Ammon's horn (tissue), 1 donor: ENCODE measurements around the gene RPP25L.
A peak's percentile ranks its signal among the peaks of the same experiment; 100 is the strongest.

Source experiments
- DNase-seq: peaks from one replicate; pipeline ENCODE4 v3.0.0-alpha.2; 2016; ENCODE audit warnings: low spot score

The RPP25L gene

DNA sequence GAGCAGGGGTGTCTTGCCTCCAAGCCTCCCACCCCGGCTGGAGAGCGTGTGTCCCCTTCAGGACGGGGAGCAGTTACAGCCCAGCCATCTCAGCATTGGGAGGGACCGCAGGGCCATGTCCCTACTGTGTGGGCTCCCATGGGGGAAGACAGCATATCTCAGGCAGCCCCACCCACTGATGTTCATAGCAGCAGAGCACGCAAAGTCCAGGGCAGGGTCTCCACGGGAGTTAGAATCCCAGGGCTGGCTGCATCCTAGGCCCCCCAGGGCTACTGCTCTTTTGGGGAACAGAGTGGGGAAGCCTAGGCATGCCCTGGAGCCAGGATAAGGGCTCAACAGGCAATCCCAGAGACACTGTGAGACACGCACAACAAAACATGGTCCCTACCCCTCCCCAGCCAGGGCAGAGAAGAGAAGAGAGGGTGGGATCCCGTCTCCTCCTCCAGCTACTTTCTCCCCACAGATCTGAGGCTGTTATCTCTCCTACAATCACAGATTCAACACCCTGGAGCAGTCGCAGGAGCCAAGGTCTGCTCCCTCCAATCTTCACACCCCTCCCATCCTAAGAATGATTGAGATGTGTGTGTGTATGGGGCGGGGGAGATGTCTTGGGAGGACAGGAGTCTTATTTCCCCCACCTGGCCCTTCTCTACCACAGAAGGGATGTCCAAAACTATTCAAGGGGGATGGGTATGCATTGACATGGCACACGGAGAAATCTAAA lies 25.8 kb downstream of the RPP25L start:
- no peak for DNase-seq

DNA sequence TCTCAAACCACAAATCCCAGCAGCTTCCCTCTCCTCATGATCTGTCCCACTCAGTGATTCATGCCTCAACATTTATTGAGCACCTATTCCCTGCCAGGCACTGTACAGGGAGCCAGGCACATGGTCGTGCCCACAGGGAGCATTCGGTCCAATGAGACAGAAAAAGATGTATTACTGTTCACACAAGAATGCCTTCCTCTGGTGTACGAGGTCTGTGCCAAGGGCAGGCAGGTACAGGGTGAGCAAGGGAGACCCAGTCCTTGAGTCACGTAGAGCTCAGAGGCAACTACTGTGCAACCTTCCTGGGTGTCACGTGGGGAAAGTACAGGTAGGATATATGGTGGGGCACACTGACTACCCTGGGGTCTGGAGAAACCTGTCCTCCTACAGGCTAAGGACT lies 26.9 kb downstream of the RPP25L start:
- no peak for DNase-seq

DNA sequence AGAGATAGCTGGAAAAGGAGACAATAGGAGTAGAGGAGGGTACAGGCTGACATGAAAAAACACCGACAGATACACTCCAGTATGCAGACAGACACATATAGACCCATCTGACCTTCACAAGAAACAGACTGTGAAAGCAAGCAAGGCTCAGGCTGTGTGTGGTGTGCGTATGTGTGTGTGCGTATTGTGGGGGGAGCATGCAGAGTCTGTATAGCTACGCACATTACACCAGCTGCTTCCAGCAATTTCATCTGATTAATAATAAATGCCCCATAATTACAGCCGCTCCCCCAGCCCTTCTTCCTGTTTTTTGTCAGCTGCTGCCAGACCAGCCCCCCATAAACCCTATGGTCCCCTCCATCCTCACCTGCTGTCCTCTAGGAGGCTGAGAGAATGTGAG lies 29.1 kb downstream of the RPP25L start:
- DNase-seq, result no peak

DNA sequence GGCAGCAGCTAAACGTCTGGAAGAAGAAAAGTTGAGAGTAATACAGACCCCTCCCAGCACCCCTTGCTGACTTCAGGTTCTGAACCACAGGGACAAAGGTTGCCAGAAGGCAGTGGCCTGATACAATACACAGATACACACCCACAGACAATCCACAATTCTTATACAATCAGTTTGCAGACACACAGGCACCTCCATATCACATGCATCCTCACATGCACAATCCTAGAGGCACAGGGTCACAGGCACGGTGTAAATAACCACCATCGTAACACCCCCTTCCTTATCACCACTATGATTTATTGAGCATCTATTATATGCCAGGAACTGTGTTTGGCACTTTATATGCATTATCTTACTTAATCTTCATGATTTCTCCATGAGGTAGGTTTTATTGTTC lies 30.6 kb downstream of the RPP25L start:
- no peak for DNase-seq

DNA sequence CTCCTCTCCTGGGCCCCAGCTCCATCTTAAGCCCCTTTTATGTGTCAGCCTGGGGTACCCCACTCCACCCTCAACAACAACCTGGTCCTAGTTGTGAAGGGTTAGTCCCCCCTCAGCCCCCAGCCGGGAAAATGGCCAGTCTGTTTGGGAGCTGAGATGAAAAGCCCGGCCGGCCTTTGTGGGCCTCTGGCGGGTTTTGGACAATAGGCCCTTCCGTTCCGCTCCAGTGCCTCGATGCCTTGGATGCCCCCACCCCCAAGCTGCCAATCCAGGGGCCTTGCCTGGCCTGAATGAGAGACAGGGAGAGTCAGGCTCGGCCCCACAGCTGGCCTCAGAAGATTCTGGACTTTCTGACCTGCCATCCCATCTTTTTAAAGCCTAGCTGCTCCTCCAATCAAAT lies 31.5 kb downstream of the RPP25L start:
- no peak for DNase-seq

DNA sequence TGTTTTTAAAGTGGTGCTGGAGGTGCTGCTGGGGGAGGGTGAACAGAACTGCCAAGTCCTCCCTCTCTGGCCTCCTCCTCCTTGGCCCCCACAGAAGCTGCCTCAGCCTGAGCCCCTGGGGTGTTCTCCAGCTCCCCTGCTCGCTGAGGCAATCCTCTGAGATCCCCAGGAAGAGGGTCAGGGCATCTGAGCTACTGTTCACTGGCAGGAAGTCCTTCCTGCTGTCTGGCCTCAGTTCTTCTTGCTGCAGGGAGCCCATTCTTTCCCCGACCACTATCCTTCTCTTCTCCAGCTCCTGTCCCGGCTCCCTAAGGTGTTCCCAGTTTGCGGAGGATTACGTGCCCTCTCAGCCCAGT lies 32.1 kb downstream of the RPP25L start:
- DNase-seq, result no peak

DNA sequence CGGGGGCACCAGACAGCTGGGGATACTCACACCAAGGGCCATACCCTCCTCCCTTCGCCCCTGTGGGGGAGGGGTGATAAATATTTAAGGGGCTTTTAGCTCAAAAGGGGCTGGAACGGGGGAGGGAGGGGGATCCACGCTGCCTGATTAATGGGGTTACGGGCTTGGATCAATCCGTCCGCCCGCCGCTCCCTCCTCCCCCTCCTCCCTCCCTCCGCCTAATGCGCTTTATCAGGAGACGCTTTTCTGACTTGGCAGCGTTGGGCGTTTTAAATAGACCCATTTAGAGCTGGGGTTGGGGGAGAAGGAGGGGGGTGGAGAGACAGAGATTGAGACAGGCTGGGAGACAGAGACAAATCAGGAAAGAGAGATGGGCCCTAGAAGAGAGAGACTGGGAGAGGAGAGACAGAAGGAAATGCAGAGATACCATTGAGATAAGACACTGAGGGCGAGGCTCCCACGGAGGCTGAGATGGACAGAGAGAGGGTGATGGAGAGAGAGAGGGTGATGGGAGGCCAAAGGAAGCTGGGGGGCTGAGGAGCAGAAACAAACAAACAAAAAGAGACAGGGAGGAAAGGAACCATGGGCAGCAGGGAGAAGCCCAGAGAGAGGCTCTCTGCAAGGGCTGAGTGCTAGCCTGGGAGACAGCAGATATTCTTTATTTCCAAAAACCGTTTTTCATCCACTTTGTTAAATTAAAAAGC lies 32.6 kb downstream of the RPP25L start:
- no peak for DNase-seq

DNA sequence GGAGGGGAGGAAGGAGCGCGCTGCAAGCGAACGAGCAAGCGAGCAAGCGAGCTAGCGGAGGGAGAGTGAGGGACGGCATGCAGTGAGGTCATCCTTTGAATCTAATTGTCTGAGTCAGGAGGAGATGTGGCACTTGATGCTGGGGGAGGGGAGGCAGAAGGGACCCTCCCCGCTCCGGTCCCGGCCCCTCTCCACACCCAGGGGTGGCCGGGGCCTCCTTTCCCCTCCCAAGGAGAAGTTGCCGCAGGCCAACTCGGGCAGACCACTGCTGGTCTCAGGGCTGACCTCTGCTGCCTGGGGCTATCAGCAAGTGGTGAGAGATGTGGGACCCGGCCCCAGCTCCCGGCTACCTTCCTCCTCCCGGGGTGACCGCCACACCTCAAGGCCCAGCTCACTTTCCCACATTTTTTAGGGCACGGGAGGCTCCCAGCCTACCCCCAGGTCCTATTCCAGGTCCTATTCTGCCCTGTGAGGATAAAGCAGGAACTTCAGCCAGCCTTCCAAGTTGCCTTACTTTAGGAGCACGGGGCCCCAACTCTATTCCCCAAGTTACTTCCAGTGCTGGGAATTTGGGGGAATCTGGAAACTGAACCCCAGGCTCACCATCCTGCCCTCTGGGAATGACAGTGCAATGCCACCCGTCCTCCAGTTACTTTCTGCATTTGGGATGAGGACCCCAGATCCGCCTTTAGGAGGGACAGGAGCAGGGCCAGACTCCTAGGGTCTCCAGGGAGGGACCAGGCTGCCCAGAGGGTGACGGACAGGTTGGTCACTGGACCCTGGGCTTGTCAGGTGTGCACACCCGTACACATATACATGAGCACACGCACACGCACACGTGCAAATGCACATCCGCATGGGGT lies 33.4 kb downstream of the RPP25L start:
- DNase-seq, result peak; percentile 42

DNA sequence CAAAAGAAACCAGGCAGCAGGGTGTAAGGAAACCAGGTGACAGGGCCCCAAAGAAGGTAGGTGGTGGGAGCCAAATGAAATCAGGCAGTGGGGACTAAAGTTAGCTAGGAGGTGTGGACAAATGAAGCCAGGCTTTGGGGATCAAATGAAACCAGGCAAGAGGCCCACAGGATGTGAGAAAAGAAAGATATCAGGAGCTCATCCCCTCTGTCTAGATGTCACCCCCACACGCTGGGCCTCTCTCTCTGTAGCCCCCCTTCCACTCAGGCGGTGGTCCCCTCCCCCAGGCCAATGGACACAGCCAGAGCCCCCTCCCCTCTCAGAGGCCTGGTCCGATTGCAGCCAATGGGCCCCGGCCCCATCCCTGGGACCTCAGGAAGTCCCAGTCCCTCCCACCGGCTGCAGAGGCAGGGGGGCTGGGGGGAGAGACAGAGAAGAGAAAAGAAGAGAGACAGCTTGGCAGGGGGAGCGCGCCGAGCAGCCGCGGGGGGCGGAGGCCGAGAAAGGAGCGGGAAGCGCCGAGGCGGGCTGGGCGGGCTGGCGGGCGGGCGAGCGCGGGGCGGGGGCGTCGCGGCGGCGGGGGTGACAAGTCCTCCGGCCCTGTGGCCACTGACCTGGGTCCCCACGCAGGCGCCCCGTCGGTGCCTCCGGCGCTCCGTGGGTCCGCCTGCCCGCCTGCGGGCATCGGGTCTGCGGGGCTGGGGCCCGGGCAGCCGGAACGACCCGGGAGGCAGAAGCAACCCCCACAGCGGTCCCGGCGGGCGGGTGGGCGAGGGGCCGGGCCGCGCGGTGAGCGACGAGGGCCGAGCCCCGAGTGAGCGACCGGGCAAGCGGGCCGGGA lies 34.3 kb downstream of the RPP25L start:
- DNase-seq, result no peak

DNA sequence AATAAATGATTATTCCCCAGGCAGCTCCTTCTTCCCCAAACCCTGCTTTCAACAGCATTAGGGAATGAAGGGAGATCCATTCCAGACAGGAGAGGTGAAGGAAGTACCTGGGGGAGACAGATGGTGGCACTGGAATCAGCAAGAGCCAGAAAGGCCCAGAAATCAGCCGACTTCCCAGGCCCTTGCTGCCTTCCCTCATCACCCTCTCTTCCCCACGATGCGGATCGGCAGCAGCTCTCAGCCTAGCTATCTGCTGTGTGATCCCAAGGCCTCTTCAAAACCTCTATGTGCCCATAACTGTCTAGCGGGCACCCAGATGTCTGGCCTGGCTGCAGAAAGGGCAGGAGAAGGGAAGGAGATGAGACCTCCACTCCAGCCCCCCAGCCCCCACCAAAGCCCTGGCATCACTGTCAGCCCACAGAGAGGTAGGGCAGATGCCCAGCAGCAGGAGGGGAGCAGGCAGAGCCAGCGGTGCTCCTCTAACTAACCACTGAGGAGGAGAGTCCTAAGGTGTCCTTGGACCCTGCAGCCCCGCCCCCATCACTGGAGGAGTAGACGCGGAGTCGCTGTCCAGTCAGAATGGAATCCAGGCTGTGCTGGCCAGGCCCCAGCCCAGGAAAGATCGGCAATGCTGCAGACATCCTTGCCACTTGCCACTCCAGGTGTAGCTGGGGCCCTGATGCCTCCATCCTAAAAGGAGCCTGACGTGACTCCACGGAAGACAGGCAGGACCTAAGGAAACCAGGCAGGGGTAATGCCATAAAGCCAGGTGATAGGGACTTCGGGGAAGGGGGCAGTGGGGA lies 35.1 kb downstream of the RPP25L start:
- no peak for DNase-seq

DNA sequence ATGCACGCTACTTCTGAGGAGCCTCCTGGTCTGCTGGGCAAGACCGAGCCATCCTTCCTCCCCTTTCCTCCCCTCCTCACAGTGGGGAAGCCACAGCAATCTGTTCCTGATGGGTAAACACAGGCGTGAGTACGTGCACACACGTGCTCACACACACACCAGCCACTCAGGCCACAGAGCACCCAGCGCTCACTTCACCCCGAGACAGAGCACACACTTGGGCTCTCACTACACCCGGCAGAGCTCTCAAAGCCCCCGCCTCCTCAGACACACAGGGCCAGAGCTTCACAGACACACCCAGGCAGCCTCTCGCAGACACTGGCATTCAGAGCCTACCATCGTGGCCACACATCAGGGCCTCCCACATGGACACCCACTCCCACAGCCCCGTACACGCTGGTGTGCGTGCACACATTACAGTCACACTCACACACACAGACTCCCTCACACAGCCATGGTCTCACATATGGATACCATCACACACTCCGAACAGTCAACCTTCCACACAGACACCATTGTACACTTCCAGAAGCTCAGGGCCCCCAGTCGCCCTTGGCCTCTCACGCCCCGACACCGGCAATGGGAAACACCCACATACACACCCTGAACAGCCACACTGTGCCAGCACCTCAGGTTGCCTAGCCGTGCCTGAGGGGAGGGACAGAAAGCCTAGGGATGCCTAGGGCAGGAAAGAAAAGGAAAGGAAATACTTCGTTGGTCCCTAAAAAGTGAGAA lies 35.9 kb downstream of the RPP25L start:
- DNase-seq, result no peak

DNA sequence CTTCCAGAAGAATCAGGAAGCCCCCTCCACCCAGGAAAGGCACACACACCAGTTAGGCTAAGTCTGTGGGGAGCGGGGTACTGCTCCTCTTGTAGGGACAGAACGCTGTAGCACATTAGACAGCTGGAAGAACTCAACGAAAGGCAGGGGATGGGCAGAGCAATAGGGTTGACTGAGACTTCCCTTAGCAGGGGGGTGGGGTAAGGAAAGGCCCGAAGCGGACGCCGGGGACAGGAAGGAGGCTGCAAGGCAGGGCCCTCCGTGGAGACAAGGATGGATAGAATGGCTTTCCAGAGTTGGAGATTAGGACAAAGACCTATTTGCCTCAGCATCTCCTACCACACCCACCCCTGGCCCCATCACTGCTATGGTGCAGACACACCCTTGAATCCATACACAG lies 36.7 kb downstream of the RPP25L start:
- DNase-seq, result no peak

DNA sequence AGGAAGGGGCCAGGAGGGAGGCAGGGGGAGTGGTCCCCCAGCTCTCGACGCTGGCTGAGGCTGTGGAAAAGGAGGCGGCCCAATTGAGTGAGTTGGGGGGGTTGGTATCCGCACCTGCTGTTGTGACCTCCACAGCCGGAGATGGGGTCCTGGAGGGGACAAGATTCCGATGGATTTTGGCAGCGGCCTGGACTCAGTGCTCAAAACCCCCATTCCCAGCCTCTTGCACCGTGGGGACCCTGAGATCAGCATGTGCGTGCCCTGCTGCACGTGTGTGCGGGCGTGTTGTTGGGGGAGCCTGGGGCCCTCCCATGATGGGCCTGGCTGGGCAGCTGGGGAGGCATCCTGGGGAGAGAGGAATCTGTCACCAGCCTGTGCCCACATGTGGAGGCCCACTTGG lies 37.3 kb downstream of the RPP25L start:
- no peak for DNase-seq

DNA sequence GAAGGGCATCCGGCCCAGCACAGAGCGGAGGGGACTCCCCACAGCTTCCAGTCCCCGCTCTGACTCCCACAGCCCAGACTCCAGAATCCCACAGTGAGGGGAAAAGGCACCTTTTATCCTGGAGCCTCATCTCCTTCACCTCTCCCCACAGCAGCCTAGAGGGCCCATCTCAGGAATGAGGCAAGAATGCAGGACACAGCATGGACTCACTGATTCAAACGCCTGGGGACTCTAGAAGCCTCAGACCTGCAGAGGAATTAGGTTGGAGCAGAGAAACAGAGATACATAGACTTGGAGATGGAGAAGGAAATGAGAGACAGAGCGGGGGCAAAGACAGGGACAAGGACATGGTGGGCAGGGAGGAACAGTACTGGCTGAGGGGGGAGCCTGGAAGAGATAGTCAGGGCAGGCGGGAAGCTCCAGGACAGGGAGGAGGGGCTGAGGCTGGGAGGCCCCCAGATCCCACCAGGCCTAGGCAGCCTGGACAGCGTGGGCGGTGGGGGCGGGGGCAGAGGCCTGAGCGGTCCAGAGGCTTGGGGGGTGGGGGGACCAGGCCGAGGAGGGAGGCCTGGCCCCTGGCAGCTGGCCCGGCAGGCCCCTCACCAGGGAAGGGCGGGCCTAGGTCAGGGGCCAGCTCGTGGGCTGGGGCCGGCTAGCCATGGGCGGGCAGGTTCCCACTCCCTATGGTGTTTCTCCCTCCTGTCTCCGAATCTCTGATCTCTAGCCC lies 38.1 kb downstream of the RPP25L start:
- DNase-seq, result no peak

DNA sequence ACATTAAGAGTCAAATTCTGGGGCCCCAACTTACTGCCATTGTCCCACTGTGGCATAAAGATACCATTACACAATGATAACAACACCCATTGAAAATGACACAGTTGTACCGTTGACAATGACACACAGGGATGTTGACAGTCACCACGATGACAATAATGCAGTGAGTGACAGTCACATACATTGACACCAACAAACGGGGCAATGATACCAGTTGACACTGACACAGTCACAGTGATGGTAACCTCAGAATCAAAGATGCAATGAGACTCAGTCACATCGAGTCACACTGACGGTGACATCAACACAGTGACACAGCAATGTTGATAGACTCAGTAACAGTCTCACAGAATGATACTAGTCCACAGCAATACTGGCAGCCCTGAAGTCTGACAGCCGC lies 39.3 kb downstream of the RPP25L start:
- no peak for DNase-seq

DNA sequence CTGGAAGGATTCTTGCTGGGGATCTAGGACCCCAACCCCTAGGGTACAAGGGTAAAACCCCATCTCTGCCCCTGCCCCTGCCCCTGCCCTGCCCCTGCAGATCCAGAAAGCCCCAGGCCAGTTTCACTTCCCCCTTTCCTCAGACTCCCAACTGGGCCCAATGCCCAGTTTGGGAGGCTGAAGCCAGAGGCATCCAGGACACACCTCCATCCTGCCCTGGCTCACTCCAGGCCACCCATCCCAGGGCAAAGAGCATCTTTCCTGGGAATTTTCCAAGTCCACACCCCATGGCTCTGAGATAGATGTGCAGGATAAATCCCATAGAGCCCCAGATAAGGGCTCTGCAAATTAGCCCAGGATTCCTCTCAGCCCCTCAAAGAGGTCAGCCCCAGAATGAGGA lies 39.8 kb downstream of the RPP25L start:
- no peak for DNase-seq

DNA sequence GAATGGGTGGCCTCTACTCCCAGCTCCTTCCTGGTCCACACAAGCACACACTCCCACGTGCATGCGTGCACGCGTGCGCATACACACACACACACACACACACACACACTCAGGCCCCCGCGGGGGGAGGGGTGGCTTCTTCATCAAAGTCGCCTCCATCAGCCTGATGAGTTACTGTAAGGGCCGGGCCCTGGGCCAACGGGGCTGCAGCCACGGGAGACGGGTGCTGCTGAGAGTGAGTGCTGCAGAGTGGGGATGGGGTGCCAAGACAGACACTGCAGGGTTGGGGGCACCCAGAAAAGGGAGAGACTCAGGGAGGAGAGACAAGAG lies 40.5 kb downstream of the RPP25L start:
- DNase-seq, result no peak

DNA sequence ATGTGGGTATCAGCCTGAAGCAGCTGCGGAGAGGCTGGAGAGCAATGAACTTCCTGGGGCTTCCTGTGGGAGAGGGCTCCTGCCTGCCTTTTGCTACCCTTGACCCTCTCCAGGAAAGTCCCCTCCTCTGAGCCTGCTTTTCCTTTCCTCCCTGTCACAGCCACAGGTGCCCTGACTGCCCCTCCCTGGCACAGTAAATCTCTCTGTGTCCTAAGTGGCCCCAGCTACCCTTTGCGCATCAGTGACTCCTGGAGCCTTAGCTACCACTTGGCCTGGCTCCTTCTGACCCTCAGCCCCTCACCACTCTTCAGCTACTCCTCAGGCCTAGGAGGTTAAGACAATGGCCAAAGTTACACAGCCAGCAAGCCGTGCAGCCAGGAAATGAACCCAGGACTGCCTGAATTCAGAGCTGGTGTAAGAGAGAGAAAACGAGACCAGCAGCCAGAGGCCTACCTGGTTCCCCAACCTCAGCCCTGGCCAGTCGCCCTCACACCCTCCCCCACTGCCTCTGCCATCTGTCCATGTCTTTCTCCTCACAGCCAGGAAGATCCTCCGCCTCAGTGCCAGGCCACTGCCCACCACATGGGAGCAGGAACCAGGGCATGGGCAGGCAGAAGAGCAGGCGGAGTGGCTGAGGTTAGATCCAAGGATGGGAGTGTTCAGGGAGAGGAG lies 41.0 kb downstream of the RPP25L start:
- no peak for DNase-seq

DNA sequence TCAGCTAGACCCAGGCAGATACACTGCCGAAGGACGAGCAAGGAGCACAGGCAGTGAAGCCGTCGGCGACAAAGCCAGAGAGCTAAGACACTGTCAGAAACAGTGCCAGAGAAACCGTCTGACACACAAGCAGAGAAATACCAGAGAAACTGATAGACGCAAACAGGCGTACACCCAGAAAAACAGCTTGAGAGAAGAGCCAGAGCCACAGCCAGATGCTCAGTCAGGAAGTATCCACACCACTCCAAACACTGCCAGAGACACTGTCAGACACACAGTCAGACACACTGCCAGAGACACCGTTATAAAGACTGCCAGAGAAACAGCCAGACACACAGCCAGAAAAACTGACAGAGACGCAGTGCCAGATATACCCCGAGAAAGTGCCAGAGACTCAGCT lies 41.5 kb downstream of the RPP25L start:
- peak; percentile 41 for DNase-seq
